HG03342 (cell line): Measurements from ENCODE around the gene TBRG4.

Source experiments
- ATAC-seq: cut with Tn5 transposase; IDR thresholded peaks from one replicate; pipeline ENCODE4 v1.9.1; 2021; ENCODE audit warnings: mild to moderate bottlenecking, moderate library complexity; ENCODE audit not compliant: unreplicated experiment

Gene TBRG4

DNA sequence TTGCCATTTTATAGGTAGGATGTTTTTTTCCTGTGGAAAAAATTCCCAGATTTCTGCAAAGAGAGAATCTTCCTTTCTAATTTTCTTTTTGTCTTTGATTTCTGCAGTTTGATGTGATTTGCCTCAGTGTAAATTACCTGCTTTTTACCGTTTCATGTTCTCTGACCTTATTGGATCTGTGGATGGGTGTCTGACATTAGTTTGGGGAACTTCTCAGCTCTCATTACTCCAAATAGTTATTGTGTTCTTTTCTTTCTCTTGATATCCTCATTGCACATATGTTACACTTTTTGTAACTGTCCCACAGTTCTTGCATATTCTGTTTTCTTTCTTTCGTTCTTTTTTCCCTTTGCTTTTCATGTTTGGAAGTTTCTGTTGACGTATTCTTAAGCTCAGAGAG, 51.2 kb downstream of the TBRG4 start:
- no peak for ATAC-seq

DNA sequence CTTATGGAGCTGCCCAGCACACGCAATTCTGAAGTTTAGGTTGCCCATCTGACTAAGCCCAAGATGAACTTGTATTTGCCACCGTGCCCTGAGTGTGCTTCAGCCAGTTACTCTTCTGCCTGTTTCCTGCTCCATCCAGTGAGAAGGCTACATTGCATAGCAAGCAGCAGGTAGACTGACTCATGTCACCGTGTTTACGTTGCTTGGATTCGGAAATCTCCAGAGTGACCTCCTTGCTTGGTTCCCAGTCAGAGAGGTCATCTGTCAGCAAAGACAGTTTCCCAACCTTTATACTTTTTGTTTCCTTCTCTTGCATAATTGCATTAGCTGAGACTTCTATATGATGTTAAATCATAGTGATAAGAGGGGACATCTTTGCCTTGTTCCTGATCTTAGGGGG, 53.6 kb downstream of the TBRG4 start:
- ATAC-seq = no peak

DNA sequence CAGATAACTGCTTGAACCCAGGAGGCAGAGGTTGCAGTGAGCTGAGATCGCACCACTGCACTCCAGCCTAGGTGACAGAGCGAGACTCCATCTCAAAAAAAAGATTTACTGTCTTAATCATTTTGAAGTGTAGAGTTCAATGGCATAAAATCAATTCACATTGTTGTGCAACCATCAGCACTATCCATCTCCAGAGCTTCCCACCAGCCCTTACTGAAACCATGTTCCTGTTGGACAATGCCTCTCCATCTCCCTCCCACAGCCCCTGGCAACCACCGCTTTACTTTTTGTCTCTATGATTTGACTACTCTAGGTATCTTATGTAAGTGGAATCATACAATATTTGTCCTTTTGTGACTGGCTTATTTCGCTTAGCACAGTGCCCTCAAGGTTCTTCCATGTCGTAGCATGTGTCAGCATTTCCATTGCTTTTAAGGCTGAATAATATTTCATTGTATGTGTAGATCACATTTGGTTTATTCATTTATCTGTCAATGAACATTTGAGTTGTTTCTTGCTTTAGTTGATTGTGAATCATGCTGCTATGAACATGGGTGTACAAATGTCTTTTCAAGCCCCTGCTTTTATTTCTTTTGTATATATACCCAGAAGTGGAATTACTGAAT, 55.8 kb downstream of the TBRG4 start:
- no peak for ATAC-seq

DNA sequence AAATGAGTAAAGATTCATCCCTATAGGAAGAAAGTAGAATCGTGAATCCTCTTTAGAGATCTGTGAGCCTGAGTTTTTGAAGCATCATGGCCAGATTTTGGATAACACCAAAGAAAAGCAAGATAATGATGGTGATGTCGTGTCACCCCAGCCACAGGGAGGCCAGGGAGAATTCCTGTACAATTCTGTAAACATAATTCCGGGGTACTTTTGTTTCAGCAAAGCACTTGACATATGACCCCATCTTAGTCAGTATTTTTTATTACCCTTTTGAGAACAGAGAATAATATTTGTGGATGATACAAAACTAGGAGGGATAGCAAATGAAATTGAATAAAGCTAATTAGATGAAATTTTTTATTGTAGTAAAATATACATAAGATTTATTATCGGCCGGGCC, 56.5 kb downstream of the TBRG4 start:
- ATAC-seq = no peak

DNA sequence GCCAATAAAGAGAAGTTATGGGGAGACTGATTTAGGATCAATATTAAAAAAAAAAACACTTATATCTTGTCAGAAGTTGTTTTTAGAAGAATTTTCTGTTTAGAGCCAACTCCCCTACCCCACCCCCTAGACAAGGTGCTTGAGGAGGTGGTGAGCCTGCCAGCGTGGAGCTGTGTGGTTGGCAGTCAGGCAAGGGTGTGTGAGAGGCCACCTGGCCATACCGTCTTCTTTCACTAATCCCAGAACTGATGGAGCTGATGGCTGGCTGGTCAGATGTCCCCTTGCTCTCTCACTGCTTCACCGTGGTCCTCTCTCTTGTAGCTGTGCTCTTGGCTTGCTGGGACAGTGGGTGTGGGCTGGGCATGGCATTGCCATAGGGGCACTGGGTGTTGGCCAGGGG, 57.1 kb downstream of the TBRG4 start:
- ATAC-seq = no peak

DNA sequence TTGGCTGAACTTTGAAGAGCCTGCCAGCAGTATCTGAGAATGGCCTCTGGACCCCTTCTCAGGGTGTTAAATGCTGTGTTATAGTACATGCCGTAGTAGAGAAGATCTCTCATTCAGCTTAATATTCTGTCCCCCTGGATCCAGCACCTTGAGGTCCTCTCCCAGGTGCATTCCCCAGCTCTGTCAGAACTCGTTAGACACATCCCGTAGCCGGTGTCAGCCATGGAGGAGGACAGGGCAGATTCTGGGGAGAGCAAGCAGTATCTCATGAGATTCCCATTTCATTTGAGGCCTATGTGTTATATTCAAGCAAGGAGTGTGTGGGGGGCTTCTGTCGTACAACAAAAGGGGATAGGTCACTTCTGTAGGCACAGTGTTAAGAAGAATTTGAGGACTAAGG, 57.6 kb downstream of the TBRG4 start:
- no peak for ATAC-seq

DNA sequence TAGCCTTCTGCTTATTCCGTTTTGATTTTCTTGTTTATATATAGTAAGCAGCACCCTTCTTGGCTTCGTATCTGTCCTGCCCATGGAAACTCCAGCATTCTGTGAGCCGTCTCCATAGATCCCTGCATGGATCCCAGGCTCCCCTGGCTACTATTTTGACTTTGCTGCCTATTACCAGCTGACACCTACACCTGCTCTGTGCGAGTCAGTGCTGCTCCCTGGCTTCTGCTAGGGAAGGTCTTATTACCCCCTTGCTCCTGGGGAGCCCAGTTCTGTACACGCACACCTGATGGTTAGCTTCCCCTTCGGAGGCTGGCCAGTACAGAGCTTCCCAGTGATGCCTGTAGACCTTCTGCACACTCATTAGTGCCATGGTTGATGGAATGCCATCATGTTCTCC, 58.1 kb downstream of the TBRG4 start:
- ATAC-seq = no peak

DNA sequence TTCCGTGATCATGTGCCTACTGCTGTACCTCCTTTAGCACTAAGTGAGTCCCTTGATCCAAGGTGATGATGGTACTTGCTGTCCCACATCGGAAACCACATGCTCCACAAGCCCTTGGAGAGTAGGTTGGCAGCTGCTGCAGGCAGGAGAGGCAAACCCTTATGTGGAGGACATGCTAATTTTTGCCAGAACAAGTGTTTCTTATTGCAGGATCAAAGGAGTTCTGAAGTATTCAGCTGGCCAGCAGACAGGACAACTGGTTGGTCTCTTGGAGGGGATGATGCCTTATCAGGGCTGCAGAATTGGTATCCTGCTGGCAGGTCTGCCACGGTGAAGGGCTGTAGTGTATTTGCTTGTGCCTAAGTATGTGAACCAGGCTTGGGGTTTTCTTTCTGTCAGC, 59.5 kb downstream of the TBRG4 start:
- ATAC-seq = no peak

DNA sequence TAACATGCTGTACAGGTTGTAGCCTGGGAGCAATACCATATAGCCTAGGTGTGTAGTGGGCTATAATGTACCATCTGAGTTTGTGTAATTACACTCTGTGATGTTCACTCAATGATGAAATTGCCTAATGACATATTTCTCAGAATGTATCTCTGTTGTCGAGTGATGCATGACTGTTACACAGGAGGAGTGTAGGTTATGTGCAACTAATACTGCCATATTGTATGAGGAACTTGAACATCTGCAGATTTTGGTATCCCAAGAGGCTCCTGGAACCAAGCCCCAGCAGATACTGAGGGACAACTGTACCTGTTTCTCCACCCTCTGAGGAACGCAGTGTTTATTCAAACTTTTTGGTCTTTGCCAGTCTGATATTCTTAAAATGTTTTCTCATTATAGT, 61.3 kb downstream of the TBRG4 start:
- no peak for ATAC-seq
